OCI-LY7 (cell line): Measurements from ENCODE around the gene KCNH6.

Experiments
- CTCF ChIP-seq: fragments of 200-600 bp; sonication (generic); conservative IDR thresholded peaks from 2 replicates; pipeline ENCODE4 v1.5.1; 2014; ENCODE audit warnings: mild to moderate bottlenecking, antibody characterized with exemption, low read length, moderate library complexity, mixed read lengths
- EZH2phosphoT487 ChIP-seq: fragments of 200-600 bp; sonication (generic); IDR thresholded peaks from 2 replicates; pipeline ENCODE4 v1.6.1; 2018; ENCODE audit warnings: low read depth, borderline replicate concordance, mild to moderate bottlenecking, mixed run types, antibody characterized with exemption, low read length, moderate library complexity, mixed read lengths

DNA sequence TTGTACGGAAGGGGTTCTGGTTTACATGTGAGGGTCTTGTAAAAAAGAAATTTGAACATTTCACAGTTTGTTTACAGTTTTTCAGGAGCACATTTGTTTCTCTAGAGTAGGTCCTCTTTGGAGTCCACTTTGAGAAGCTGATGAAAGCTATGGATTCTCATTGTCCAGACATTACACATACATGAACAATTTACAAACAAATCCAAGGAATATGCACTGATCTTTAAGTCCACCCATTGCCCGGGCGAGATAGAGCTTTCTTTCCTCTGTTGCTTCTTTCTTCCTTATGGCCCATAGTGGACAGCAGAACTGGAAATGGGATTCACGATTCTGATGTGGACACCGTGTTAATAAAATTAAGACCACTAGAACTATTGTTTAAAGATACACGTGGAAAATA is 29.1 kb downstream of the KCNH6 start:
- TF ChIP-seq CTCF = no peak
- TF ChIP-seq EZH2phosphoT487 = no peak
